ENCODE measurements around the gene TPMT.

- no peak for TF ChIP-seq CTCF (IDR thresholded peaks at IDR 0.05)
- TF ChIP-seq POLR2A (IDR thresholded peaks at IDR 0.05): no peak
Observed at GRCh38 chr6:18187701-18188100, 32.8 kb upstream of the TPMT start.
